ENCODE results near the gene CCND1. TPM values are rescaled to one million over a fixed set of nuclear protein-coding genes. Genes with fewer than 3 reads are reported as not detected.

The CCND1 gene
- total and polyA plus RNA-seq, 11 donors: 27.9 to 312 (median 144) TPM

DNA sequence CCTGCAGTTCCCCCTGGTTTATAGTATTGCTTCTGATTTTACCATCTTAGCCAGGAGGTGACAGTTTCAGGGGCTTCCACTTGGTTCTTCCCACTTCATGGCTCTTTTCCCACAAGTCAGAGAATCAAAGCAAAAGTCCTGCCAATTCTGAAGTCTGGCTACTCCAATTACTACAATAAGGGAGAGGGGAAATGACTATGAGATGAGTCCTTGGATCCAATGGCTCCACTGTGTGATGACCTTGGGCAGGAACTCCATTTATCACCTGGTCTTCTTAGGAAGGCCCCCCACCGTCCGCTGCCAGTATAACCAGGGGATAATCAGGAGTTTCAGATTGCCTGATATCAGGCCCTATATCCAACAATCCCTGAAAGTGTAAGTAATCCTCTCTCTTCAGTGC is 31.6 kb upstream of the CCND1 start:
- WGBS, 4 donors: 94 to 96% (median 95%) methylated on average over 2 of the region's 2 CpGs

DNA sequence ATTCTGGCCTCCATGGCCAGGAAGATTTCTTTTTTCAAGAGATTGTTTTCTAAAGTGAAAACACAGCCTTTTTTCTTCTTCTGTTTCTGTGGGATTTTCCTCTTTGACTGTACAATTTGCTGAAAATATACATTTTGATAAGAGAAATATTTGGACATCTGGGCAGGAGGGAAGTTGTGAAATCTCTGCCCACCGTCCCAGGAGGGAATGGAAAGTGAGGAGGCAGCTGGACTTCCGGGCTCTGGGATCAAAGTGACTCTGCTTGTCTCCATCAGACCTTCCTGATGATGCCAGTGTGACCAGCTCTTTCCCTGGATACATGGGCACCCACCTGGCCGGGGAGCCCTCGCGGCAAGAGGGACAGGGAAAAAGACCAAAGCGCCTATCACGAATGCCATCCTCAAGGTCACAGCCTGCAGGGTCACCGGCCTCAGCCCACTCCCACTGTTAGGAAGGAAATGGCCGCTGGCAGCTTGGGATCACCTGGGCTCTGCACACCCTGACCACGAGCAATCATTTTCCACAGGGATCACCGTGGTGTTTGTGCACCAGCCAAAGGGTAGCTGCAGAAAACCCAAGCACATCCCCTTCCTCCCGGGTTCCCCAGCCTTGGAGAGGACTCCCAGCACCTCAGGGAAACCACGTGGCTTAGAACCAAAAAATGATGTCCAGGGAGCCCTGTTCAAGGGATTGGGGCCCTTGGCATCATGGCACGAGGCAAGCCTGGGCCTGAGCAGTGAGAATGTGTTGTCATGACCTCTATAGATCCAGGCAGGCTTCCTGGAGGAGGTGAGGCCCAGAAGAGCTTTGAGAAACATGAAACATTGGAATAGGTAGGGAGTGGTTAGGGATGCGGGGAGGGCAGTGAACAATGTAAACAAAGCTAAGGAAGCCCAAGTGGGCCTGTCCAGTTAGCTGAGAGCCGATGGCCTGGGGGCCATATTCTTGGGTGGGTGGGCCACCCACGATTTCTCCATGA is 29.1 kb upstream of the CCND1 start:
- Histone ChIP-seq H3K27me3 (no peaks in the 10 kb centered on the region), H3K4me1 (no peaks in the 10 kb centered on the region), H3K27ac (no peak overlapping the region), H3K4me3 (no peak overlapping the region), H3K36me3 (no peaks in the 10 kb centered on the region), H3K9me3 (peaks cover 0 to 32% (median 11%) of the 10 kb centered on the region in 12 donors)
- ATAC-seq (no peak), DNase-seq (no peak)
- TF ChIP-seq, protein P1, sequence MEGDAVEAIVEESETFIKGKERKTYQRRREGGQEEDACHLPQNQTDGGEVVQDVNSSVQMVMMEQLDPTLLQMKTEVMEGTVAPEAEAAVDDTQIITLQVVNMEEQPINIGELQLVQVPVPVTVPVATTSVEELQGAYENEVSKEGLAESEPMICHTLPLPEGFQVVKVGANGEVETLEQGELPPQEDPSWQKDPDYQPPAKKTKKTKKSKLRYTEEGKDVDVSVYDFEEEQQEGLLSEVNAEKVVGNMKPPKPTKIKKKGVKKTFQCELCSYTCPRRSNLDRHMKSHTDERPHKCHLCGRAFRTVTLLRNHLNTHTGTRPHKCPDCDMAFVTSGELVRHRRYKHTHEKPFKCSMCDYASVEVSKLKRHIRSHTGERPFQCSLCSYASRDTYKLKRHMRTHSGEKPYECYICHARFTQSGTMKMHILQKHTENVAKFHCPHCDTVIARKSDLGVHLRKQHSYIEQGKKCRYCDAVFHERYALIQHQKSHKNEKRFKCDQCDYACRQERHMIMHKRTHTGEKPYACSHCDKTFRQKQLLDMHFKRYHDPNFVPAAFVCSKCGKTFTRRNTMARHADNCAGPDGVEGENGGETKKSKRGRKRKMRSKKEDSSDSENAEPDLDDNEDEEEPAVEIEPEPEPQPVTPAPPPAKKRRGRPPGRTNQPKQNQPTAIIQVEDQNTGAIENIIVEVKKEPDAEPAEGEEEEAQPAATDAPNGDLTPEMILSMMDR (IDR thresholded peaks at IDR 0.05): no peak
- no peak for TF ChIP-seq POLR2A (IDR thresholded peaks at IDR 0.05)
- 73 to 76% (median 74%) methylated on average over 9 to 17 of the region's 17 CpGs for WGBS, 4 donors
- intact Hi-C loops (cut with DNase I): no loop called here

More for the DNA sequence above, 31.6 kb upstream of the CCND1 start:
- DNase-seq (no peak), ATAC-seq (no peak)
- intact Hi-C loops (cut with DNase I): no loop called here
- H3K4me1 ChIP-seq: no peaks in the 10 kb centered on the region
- H3K4me3 ChIP-seq: no peak overlapping the region
- peaks cover 0 to 32% (median 11%) of the 10 kb centered on the region in 12 donors for H3K9me3 ChIP-seq
- H3K36me3 ChIP-seq: no peaks in the 10 kb centered on the region
- no peaks in the 10 kb centered on the region for H3K27me3 ChIP-seq
- no peak overlapping the region for H3K27ac ChIP-seq
- TF ChIP-seq, protein P1 (IDR thresholded peaks at IDR 0.05): no peak
- no peak for TF ChIP-seq POLR2A (IDR thresholded peaks at IDR 0.05)

DNA sequence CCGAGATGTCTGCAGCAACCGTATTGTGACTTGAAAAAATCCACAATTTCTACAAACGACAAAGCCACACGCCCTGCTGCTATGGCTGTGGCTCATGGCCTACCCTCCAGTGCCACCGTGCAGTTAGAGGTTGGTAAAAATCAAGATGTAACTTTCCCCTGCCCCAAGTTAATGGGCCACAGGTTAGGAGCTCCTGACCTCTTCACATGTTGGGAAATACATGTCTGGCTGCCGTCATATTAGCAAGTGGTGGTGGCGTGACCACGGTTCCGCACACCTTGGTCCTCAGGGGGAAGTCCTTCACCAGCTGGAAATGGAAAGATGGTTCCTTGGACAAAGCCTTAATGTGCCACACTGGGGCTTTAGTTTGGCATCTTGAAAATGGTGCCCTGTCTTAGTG is 27.4 kb upstream of the CCND1 start:
- ATAC-seq: no peak
- intact Hi-C loops (cut with DNase I): no loop called here
- TF ChIP-seq POLR2A (IDR thresholded peaks at IDR 0.05): no peak
- TF ChIP-seq, protein P1 (IDR thresholded peaks at IDR 0.05): no peak

DNA sequence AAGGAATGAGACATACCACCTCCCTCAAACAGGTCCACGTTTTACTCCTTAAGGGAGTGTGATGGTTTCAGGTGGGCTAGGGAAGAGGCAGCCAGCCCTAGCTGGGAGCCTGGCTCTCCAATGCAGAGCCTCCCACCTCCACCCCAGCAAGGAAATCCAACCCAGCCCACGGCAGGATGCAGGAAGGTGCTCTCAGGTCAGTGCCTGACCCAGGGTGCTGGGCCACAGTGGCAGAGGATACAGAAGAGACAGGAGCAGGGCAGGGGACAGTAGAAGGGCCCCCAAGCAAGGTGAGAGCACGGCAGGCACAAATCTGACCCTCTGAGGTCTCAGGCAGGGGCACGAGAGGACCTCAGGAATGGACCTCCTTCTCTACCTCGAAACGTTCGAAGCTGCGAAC is 26.9 kb upstream of the CCND1 start:
- intact Hi-C loops (cut with DNase I): no loop called here
- Histone ChIP-seq H3K27me3 (no peaks in the 10 kb centered on the region), H3K9me3 (peaks cover 0 to 17% (median 0%) of the 10 kb centered on the region in 12 donors), H3K4me3 (no peak overlapping the region), H3K36me3 (no peaks in the 10 kb centered on the region), H3K4me1 (no peaks in the 10 kb centered on the region), H3K27ac (no peak overlapping the region)
- ATAC-seq (no peak), DNase-seq (no peak)
- TF ChIP-seq POLR2A (IDR thresholded peaks at IDR 0.05): no peak
- TF ChIP-seq, protein P1 (IDR thresholded peaks at IDR 0.05): no peak
- 85 to 88% (median 87%) methylated on average over 8 of the region's 8 CpGs for WGBS, 4 donors

More for the DNA sequence above, 27.4 kb upstream of the CCND1 start:
- Histone ChIP-seq H3K27ac (no peak overlapping the region), H3K27me3 (no peaks in the 10 kb centered on the region), H3K9me3 (peaks cover 0 to 22% (median 2%) of the 10 kb centered on the region in 12 donors), H3K4me3 (no peak overlapping the region), H3K36me3 (no peaks in the 10 kb centered on the region), H3K4me1 (no peaks in the 10 kb centered on the region)
- WGBS, 4 donors: 91 to 95% (median 94%) methylated on average over 9 of the region's 9 CpGs
- no peak for DNase-seq

All from heart left ventricle (tissue), 16 donors.